ENCODE data around the gene CFDP1.

The CFDP1 gene

GRCh38 chr16:75464122-75464918 lies 31.0 kb upstream of the CFDP1 start, which contains the start of gene TMEM170A:
Gene TMEM170A (minus strand): TSS chr16:75464689. CDS start chr16:75464600, 89 bp downstream.
- peak; percentile 100 for TF ChIP-seq CTCF (IDR thresholded peaks at IDR 0.05; ENCODE audit: low read length, missing control alignments)
- H3K4me3 ChIP-seq (replicated peaks; ENCODE audit: low read depth, low read length): peak within 1 kb of the TSS; percentile 67
- DNase-seq (ENCODE audit: low read depth): peak; percentile 99

- H3K4me3 ChIP-seq (replicated peaks; ENCODE audit: low read depth, low read length): peak overlapping the region; percentile 67
- DNase-seq (ENCODE audit: low read depth): peak; percentile 17
Measured at GRCh38 chr16:75463389-75464121, 30.3 kb upstream of the CFDP1 start.

- peak overlapping the region; percentile 67 for H3K4me3 ChIP-seq (replicated peaks; ENCODE audit: low read depth, low read length)
- no peak for DNase-seq (ENCODE audit: low read depth)
- no peak for TF ChIP-seq CTCF (IDR thresholded peaks at IDR 0.05; ENCODE audit: low read length, missing control alignments)
Measured at GRCh38 chr16:75462806-75463205, 29.5 kb upstream of the CFDP1 start.

- no peak overlapping the region for H3K4me3 ChIP-seq (replicated peaks; ENCODE audit: low read depth, low read length)
- no peak for DNase-seq (ENCODE audit: low read depth)
- no peak for TF ChIP-seq CTCF (IDR thresholded peaks at IDR 0.05; ENCODE audit: low read length, missing control alignments)
Measured at GRCh38 chr16:75461575-75461974, 28.3 kb upstream of the CFDP1 start.

GRCh38 chr16:75460446-75460845 lies 27.1 kb upstream of the CFDP1 start:
- peak; percentile 13 for DNase-seq (ENCODE audit: low read depth)
- no peak overlapping the region for H3K4me3 ChIP-seq (replicated peaks; ENCODE audit: low read depth, low read length)
- no peak for TF ChIP-seq CTCF (IDR thresholded peaks at IDR 0.05; ENCODE audit: low read length, missing control alignments)

GRCh38 chr16:75459691-75460090 lies 26.4 kb upstream of the CFDP1 start:
- TF ChIP-seq CTCF (IDR thresholded peaks at IDR 0.05; ENCODE audit: low read length, missing control alignments): no peak
- no peak for DNase-seq (ENCODE audit: low read depth)
- no peak overlapping the region for H3K4me3 ChIP-seq (replicated peaks; ENCODE audit: low read depth, low read length)

GRCh38 chr16:75458439-75458838 lies 25.1 kb upstream of the CFDP1 start:
- DNase-seq (ENCODE audit: low read depth): no peak

More at GRCh38 chr16:75458439-75458838, 25.1 kb upstream of the CFDP1 start:
- H3K4me3 ChIP-seq (replicated peaks; ENCODE audit: low read depth, low read length): no peak overlapping the region
- no peak for TF ChIP-seq CTCF (IDR thresholded peaks at IDR 0.05; ENCODE audit: low read length, missing control alignments)
